ENCODE data around the gene PRDM15.

PRDM15 gene

GRCh38 chr21:41761934-41762635 lies 117.1 kb downstream of the PRDM15 start:
- Histone ChIP-seq H3K4me2 (ENCODE audit: low read depth, low read length, poor library complexity, severe bottlenecking) (no peak overlapping the region), H2AFZ (ENCODE audit: low read length) (no peak overlapping the region), H3K9ac (ENCODE audit: low read depth, low read length, poor library complexity, severe bottlenecking) (no peak overlapping the region), H3K36me3 (ENCODE audit: insufficient read depth, low read length) (no peaks in the 10 kb centered on the region), H3F3A (ENCODE audit: low read depth) (no peaks in the 10 kb centered on the region), H3K4me1 (ENCODE audit: insufficient read depth, low read length, poor library complexity, severe bottlenecking) (no peaks in the 10 kb centered on the region), H3K9me3 (ENCODE audit: insufficient read depth, low read depth, low read length) (no peaks in the 10 kb centered on the region), H3K27me3 (ENCODE audit: insufficient read depth, low read length, poor library complexity, severe bottlenecking) (no peaks in the 10 kb centered on the region), H3K4me3 (ENCODE audit: low read length, poor library complexity, severe bottlenecking) (no peak overlapping the region), H3K79me2 (ENCODE audit: insufficient read depth, low read length) (no peaks in the 10 kb centered on the region), H3K9me2 (replicated peaks; ENCODE audit: low read depth, low read length) (no peaks in the 10 kb centered on the region), H4K20me1 (ENCODE audit: insufficient read depth, low read length, poor library complexity, severe bottlenecking) (no peaks in the 10 kb centered on the region)
- TF ChIP-seq CTCF (conservative IDR thresholded peaks at IDR 0.05; ENCODE audit: low read length) = no peak
- TF ChIP-seq EZH2phosphoT487 (IDR thresholded peaks at IDR 0.05; ENCODE audit: borderline replicate concordance) = no peak

GRCh38 chr21:41761211-41761933 lies 117.8 kb downstream of the PRDM15 start:
- H4K20me1 ChIP-seq (ENCODE audit: insufficient read depth, low read length, poor library complexity, severe bottlenecking) = no peaks in the 10 kb centered on the region
- H2AFZ ChIP-seq (ENCODE audit: low read length) = no peak overlapping the region
- no peaks in the 10 kb centered on the region for H3K9me2 ChIP-seq (replicated peaks; ENCODE audit: low read depth, low read length)
- H3F3A ChIP-seq (ENCODE audit: low read depth) = no peaks in the 10 kb centered on the region
- no peaks in the 10 kb centered on the region for H3K79me2 ChIP-seq (ENCODE audit: insufficient read depth, low read length)
- H3K4me3 ChIP-seq (ENCODE audit: low read length, poor library complexity, severe bottlenecking) = no peak overlapping the region
- no peaks in the 10 kb centered on the region for H3K4me1 ChIP-seq (ENCODE audit: insufficient read depth, low read length, poor library complexity, severe bottlenecking)
- no peak for TF ChIP-seq CTCF (conservative IDR thresholded peaks at IDR 0.05; ENCODE audit: low read length)
- TF ChIP-seq EZH2phosphoT487 (IDR thresholded peaks at IDR 0.05; ENCODE audit: borderline replicate concordance) = no peak
- no peaks in the 10 kb centered on the region for H3K36me3 ChIP-seq (ENCODE audit: insufficient read depth, low read length)
- H3K9me3 ChIP-seq (ENCODE audit: insufficient read depth, low read depth, low read length) = no peaks in the 10 kb centered on the region
- H3K27me3 ChIP-seq (ENCODE audit: insufficient read depth, low read length, poor library complexity, severe bottlenecking) = no peaks in the 10 kb centered on the region
- H3K4me2 ChIP-seq (ENCODE audit: low read depth, low read length, poor library complexity, severe bottlenecking) = no peak overlapping the region
- H3K9ac ChIP-seq (ENCODE audit: low read depth, low read length, poor library complexity, severe bottlenecking) = no peak overlapping the region

GRCh38 chr21:41760411-41760810 lies 118.7 kb downstream of the PRDM15 start:
- no peaks in the 10 kb centered on the region for H3K79me2 ChIP-seq (ENCODE audit: insufficient read depth, low read length)
- H3K9me2 ChIP-seq (replicated peaks; ENCODE audit: low read depth, low read length) = no peaks in the 10 kb centered on the region
- TF ChIP-seq CTCF (conservative IDR thresholded peaks at IDR 0.05; ENCODE audit: low read length) (no peak), EZH2phosphoT487 (IDR thresholded peaks at IDR 0.05; ENCODE audit: borderline replicate concordance) (no peak)
- no peaks in the 10 kb centered on the region for H3K27me3 ChIP-seq (ENCODE audit: insufficient read depth, low read length, poor library complexity, severe bottlenecking)
- H3K4me2 ChIP-seq (ENCODE audit: low read depth, low read length, poor library complexity, severe bottlenecking) = no peak overlapping the region
- no peaks in the 10 kb centered on the region for H3K36me3 ChIP-seq (ENCODE audit: insufficient read depth, low read length)
- H3K9me3 ChIP-seq (ENCODE audit: insufficient read depth, low read depth, low read length) = no peaks in the 10 kb centered on the region
- H3K9ac ChIP-seq (ENCODE audit: low read depth, low read length, poor library complexity, severe bottlenecking) = no peak overlapping the region
- no peak overlapping the region for H2AFZ ChIP-seq (ENCODE audit: low read length)
- H3K4me1 ChIP-seq (ENCODE audit: insufficient read depth, low read length, poor library complexity, severe bottlenecking) = no peaks in the 10 kb centered on the region
- no peaks in the 10 kb centered on the region for H3F3A ChIP-seq (ENCODE audit: low read depth)
- no peak overlapping the region for H3K4me3 ChIP-seq (ENCODE audit: low read length, poor library complexity, severe bottlenecking)
- no peaks in the 10 kb centered on the region for H4K20me1 ChIP-seq (ENCODE audit: insufficient read depth, low read length, poor library complexity, severe bottlenecking)
